ENCODE data around the gene ZNF621.

The ZNF621 gene

GRCh38 chr3:40524568-40525285, at the start of gene ZNF621:
ZNF621 (plus strand) TSS chr3:40524960; CDS start chr3:40525841, 881 bp downstream.
- DNase-seq = peak; percentile 76 to 82

- peak in 1 of 2 donors; percentile 37 for DNase-seq
These were observed 48.0 kb upstream of the ZNF621 start, which contains the start of gene ZNF619 for GRCh38 chr3:40476478-40477470. ZNF619 (plus strand) TSS chr3:40477122; CDS start chr3:40477980, 858 bp downstream.

DNA sequence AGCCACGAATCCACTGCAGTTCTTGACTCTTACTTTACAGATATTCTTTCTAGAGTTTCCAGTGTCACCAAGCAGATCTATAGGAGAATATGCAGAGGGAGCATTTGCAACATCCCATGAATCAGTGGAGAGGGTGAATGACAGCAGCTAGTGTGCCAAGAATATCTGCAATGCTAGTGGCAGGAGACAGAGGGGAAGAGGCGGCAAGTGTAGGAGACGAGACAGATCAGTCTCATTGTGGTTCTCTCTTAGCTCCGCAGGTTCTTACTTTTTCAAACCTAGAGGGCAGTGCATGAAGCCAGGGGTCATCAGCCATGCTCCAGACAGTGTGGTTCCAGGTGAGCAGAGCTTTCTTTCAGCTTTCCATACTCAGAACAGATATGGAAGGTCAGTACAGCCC, 47.1 kb upstream of the ZNF621 start:
- no peak for DNase-seq

GRCh38 chr3:40487172-40487571, 37.6 kb upstream of the ZNF621 start:
- no peak for DNase-seq

GRCh38 chr3:40490916-40491315, 33.8 kb upstream of the ZNF621 start:
- DNase-seq = no peak

DNA sequence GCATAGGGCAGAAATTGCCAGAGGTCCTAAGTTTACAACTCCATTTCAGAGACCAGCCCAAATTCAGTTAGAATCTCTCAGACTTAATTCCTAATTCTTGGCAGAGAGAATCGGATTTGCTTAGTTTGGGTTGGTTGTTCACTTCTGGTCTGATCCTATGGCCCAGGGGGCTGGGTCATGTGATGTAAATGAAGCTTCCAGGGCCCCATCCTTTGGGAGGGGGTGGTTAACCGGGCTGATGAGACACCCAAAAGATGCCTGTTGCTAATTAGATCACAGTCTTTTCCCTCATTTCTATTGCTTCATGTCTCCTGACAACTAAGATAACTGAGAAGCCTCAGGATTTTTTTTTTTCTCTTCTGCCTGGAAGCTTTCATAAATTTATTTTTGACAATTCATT, 30.1 kb upstream of the ZNF621 start:
- DNase-seq = no peak

GRCh38 chr3:40497288-40497687, 27.5 kb upstream of the ZNF621 start:
- no peak for DNase-seq

- DNase-seq = no peak
These were observed 24.8 kb upstream of the ZNF621 start for GRCh38 chr3:40499952-40500351.

GRCh38 chr3:40502034-40502433, 22.7 kb upstream of the ZNF621 start:
- no peak for DNase-seq

- DNase-seq = no peak
These were observed 19.9 kb upstream of the ZNF621 start for GRCh38 chr3:40504636-40505430.

DNA sequence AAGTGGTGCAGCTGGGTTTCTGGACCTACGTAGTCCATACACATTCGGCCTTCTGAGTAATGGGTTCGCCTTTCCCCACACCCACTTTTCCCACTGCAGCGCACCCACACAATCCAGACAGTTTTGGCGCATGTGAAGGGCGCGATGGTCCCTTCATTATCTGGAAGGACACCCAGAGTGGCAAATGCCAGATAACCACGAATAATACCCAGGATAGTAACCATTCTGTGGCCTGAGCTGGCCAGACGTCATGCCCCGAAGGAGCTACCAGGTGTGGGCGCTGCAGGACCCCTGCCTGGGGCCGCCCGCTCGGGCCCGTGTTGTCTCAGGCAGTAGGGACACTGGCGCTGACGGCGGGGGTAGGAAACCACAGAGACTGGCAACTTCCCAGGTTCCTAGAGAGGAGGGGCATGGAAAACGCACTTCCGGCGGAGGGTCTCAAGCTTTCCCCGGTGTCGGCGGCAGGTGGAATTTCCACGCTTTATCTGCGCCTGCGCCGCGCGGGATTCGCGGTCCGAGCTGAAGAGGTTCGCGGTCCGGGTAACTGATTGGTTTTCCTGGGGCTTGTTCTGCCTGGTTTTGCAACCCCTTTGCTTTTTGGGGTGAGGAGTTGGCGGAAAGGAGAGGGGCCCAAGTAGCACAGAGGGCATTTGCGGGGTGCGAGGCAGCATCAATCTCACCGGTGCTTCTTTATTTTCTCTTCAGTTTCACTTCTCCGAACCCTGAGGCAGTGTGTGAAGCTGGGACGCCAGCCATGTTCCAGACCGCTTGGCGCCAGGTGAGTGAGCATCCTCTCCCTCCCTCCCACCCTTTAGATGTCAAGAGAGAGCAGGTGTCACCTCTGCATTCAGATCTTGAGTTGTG, 18.9 kb upstream of the ZNF621 start, which contains the start of gene ZNF620:
ZNF620 (plus strand) TSS at position 441 of the 864 bp plus-strand sequence; CDS start at position 755, 314 bp downstream.
- DNase-seq = peak; percentile 27 to 37

DNA sequence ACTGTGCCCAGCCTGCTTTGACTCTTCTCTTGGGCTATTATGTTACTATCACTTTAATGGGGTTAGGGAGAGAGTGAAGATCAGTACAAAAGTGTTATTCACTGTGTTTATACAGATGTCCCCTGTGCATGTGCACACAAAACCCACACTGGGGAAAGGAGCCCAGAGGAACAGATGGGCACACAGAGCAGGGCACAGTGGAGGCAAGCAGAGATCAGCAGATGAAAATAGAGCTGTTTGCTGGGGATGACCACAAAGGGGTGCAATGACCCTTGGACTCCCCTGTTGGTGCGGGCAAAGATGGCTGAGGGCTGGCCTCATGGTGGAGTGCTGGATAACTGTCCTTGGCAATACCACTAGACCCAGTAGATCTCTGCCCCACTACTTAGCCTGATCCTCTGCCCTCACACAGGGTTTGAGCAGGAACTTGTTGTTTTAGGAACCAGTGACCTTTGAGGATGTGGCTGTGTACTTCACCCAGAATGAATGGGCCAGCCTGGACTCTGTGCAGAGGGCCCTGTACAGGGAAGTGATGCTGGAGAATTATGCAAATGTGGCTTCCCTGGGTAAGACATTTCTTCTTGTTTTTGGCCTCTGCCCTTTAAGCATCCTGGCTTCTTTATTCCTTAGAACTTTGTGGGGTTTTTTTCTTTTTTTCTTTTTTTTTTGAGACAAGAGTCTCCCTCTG, 13.6 kb upstream of the ZNF621 start:
- DNase-seq = no peak

- no peak for DNase-seq
These were observed 8.6 kb upstream of the ZNF621 start for GRCh38 chr3:40516201-40516600.

DNA sequence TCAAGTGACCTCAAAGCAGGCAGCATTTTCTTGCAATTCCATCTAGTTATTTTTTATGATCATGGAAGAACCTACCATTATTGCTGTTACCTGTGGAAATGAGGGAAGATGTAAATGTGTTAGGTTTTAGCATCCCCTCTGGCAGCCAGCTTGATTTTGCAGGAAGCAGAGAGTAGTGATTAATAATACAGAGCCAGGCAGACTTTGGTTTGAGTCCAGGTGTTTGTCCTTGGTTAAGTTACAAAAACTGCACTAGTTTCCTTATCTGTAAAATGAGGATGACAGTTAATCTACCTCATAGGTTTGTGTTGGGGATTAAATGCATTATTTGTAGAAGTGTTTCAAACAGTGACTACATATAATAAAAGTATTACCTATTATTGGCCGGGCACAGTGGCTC, 6.7 kb upstream of the ZNF621 start:
- DNase-seq = no peak

DNA sequence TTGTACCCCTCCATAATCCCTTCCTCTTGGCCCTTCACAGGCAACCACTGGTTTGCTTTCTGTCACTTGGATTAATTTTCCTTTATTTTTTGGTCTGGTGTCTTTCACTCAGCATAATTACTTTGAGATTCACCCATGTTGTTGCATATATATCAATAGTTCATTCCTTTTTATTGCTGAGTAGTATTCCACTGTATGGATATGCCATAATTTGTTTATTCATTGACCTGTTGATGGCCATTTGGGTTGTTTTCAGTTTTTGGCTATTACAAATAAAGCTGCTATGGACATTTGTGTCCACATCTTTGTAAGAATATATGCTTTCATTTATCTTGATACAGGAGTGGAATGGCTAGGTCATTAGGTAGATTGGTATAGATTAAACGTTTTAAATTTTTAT, 5.9 kb upstream of the ZNF621 start:
- no peak for DNase-seq

DNA sequence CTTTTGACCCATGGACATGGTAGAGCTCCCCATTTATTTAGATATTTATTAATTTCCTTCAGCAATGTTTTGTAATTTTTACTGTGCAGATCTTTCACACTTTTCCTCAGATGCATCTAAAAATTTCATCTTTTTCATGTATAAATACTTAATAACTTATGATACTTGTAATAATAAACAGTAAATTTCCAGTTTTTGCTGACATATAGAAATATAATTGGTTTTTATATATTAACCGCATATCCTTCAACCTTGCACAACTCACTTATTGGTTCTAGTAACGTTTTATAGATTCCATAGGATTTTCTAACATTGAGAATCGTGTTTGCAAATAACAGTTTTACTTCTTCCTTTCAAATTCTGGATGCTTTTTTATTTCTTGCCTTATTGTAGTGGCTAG, 3.5 kb upstream of the ZNF621 start:
- DNase-seq = no peak

GRCh38 chr3:40523781-40524180, 979 bp upstream of the ZNF621 start:
- no peak for DNase-seq

GRCh38 chr3:40524222-40524567, 565 bp upstream of the ZNF621 start:
- no peak for DNase-seq

DNA sequence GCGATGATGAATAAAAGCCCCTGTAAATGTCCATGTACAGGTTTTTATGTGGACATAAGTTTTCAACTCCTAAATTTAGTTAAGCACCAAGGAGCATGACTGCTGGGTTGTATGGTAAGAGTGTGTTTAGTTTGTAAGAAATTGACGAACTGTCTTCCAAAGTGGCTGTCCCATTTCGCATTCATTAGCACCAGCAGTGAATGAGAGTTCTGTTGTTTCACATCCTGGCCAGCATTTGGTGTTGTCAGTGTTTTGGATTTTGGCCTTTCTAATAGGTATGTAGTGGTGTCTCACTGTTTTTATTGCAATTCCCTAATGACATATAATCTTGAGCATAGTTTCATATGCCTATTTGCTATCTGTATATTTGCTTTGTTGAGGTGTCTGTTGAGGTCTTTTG, 3.7 kb downstream of the ZNF621 start:
- no peak for DNase-seq

GRCh38 chr3:40532252-40532651, 7.5 kb downstream of the ZNF621 start:
- DNase-seq = no peak

GRCh38 chr3:40534283-40534682, 9.5 kb downstream of the ZNF621 start:
- DNase-seq = no peak
